HepG2 (cell line): ENCODE data around the gene COQ8B. TPM values are rescaled to one million over a fixed set of nuclear protein-coding genes. Genes with fewer than 3 reads are reported as not detected.

ENCODE experiments used
- BORCS8-MEF2B ChIP-seq: sonication (generic); formaldehyde crosslinking; IDR thresholded peaks from 2 replicates; pipeline ENCODE4 v1.8.0; 2022; ENCODE audit warnings: mild to moderate bottlenecking, missing genetic modification reagents
- ERF ChIP-seq: IDR thresholded peaks from 2 replicates; pipeline ENCODE4 v1.6.1; 2018; ENCODE audit warnings: missing biosample characterization, missing genetic modification reagents
- GMEB1 ChIP-seq: sonication (generic); formaldehyde crosslinking; IDR thresholded peaks from 2 replicates; pipeline ENCODE4 v1.5.1; 2020; ENCODE audit warnings: missing genetic modification reagents, mild to moderate bottlenecking, borderline replicate concordance
- MAFF ChIP-seq: IDR thresholded peaks from 2 replicates; pipeline ENCODE4 v1.6.1; 2011; ENCODE audit warnings: low read depth, low read length, improper control_type of control experiment
- ONECUT2 ChIP-seq: sonication (generic); formaldehyde crosslinking; IDR thresholded peaks from 2 replicates; pipeline ENCODE4 v1.4.0; 2020; ENCODE audit warnings: missing genetic modification reagents
- SALL1 ChIP-seq: sonication (generic); formaldehyde crosslinking; IDR thresholded peaks from 2 replicates; pipeline ENCODE4 v1.8.0; 2022; ENCODE audit warnings: mild to moderate bottlenecking, missing genetic modification reagents
- SMAD3 ChIP-seq: sonication (generic); formaldehyde crosslinking; IDR thresholded peaks from 2 replicates; pipeline ENCODE4 v1.4.0; 2020; ENCODE audit warnings: missing genetic modification reagents
- YY1 ChIP-seq: IDR thresholded peaks from 2 replicates; pipeline ENCODE4 v1.6.1; 2011; ENCODE audit warnings: low read length, low read depth, moderate library complexity, mild to moderate bottlenecking; ENCODE audit not compliant: insufficient read depth, insufficient replicate concordance
- ZNF282 ChIP-seq: fragments of 450-650 bp; IDR thresholded peaks from 2 replicates; pipeline ENCODE4 v1.6.1; 2018; ENCODE audit not compliant: partially characterized antibody
- ZNF33B ChIP-seq: sonication (generic); formaldehyde crosslinking; IDR thresholded peaks from 2 replicates; pipeline ENCODE4 v1.5.1; 2020; ENCODE audit warnings: mild to moderate bottlenecking, missing genetic modification reagents
- ZNF383 ChIP-seq: sonication (generic); formaldehyde crosslinking; IDR thresholded peaks from 2 replicates; pipeline ENCODE4 v1.4.0; 2020; ENCODE audit warnings: missing genetic modification reagents, mild to moderate bottlenecking, borderline replicate concordance
- ZNF687 ChIP-seq: sonication (generic); formaldehyde crosslinking; IDR thresholded peaks from 2 replicates; pipeline ENCODE4 v1.5.1; 2020; ENCODE audit warnings: mild to moderate bottlenecking, missing genetic modification reagents, moderate library complexity
- ZNF691 ChIP-seq: sonication (generic); formaldehyde crosslinking; IDR thresholded peaks from 2 replicates; pipeline ENCODE4 v1.4.0; 2020; ENCODE audit warnings: missing genetic modification reagents, low read depth, mild to moderate bottlenecking, borderline replicate concordance
- ZNF777 ChIP-seq: sonication (generic); formaldehyde crosslinking; IDR thresholded peaks from 2 replicates; pipeline ENCODE4 v1.4.0; 2020; ENCODE audit warnings: missing genetic modification reagents
- ZNF841 ChIP-seq: sonication (generic); formaldehyde crosslinking; IDR thresholded peaks from 2 replicates; pipeline ENCODE4 v1.8.1; 2023; ENCODE audit warnings: missing genetic modification reagents, borderline replicate concordance
- polyA plus RNA-seq, 8 experiments: library from polyadenylated mRNA; depleted of rRNA in 3 of 8; stranded (reverse) in 7 of 8; unstranded in 1 of 8; fragments of >200 nt; fragmentation: Illumina TruSeq in 4 of 8; extraction: Trizol in 4 of 8; gene quantifications; 2 replicates each; pipeline versions ENCODE4 v1.2.1 to v1.2.3, GENCODE V29; 2011 to 2016; ENCODE audit warnings: low read depth in 4 of 8, missing spikeins in 1 of 8, mixed read lengths in 1 of 8; ENCODE audit not compliant: insufficient read depth in 1 of 8
- total RNA-seq, 5 experiments: library from RNA; depleted of rRNA; stranded (reverse); fragments of >200 nt; fragmentation: Illumina TruSeq; extraction: Trizol; gene quantifications; 2 replicates each; pipeline ENCODE4 v1.2.3, GENCODE V29; 2016; ENCODE audit warnings: low read depth in 1 of 5

Gene COQ8B
- total and polyA plus RNA-seq, 2 of the 13 experiments (the other 11 are each of a cell fraction or from before 2014, with no cell fraction given): 12.3 to 17.2 TPM

- TF ChIP-seq GMEB1 (CRISPR knock-in tag) (peak; percentile 85), ERF (CRISPR knock-in tag) (peak; percentile 17), ZNF383 (0 out of 2 replicates have a peak, but pooled peaks have one; percentile 53), MAFF (no peak), ZNF777 (no peak), ZNF282 (no peak), BORCS8-MEF2B (CRISPR knock-in tag) (no peak), ZNF687 (CRISPR knock-in tag) (peak; percentile 70), ZNF841 (CRISPR knock-in tag) (no peak), ZNF33B (CRISPR knock-in tag) (no peak), SMAD3 (CRISPR knock-in tag) (peak; percentile 21; the same call in 1 of the 2 replicates), ONECUT2 (no peak), SALL1 (peak; percentile 44; the same call in 1 of the 2 replicates), ZNF691 (CRISPR knock-in tag) (no peak), YY1 (peak; percentile 96)
These were observed 33.6 kb upstream of the COQ8B start, which contains the start of gene ACTMAP (continued) for GRCh38 chr19:40750058-40750873.
